ENCODE data around the gene CAB39L. TPM values are rescaled to one million over a fixed set of nuclear protein-coding genes. Genes with fewer than 3 reads are reported as not detected.

CAB39L gene
- total and polyA plus RNA-seq, 4 donors = 1.8 to 5.1 (median 2.1) TPM

- Histone ChIP-seq H3K4me3 (ENCODE audit: low read depth in 1 of 3, low read length in 3 of 3) (no peak overlapping the region), H3K36me3 (ENCODE audit: control insufficient read depth in 4 of 4, insufficient read depth in 3 of 4, low read depth in 1 of 4, low read length in 3 of 4) (peaks cover 0 to 1% (median 0%) of the 10 kb centered on the region in 4 donors), H3K9me3 (ENCODE audit: control insufficient read depth in 4 of 4, low read length in 3 of 4) (no peaks in the 10 kb centered on the region), H3K4me1 (ENCODE audit: control insufficient read depth in 4 of 4, insufficient read depth in 4 of 4, low read length in 3 of 4) (no peaks in the 10 kb centered on the region), H3K27me3 (ENCODE audit: control insufficient read depth in 4 of 4, insufficient read depth in 4 of 4, low read length in 3 of 4) (no peaks in the 10 kb centered on the region), H3K27ac (ENCODE audit: low read depth in 1 of 2, low read length in 2 of 2) (no peak overlapping the region), H3K9ac (ENCODE audit: low read depth in 1 of 2, low read length in 2 of 2) (no peak overlapping the region)
- no peak for DNase-seq (ENCODE audit: low spot score)
- WGBS = 99% methylated on average over 1 of the region's 1 CpG
- no peak for TF ChIP-seq GABPA (IDR thresholded peaks at IDR 0.05 in 1 of 2, conservative IDR thresholded peaks at IDR 0.05 in 1 of 2)
- TF ChIP-seq RAD21 (IDR thresholded peaks at IDR 0.05) = no peak
- TF ChIP-seq JUND (IDR thresholded peaks at IDR 0.05) = no peak
- TF ChIP-seq HNF4A (conservative IDR thresholded peaks at IDR 0.05) = no peak
- TF ChIP-seq, protein P1, sequence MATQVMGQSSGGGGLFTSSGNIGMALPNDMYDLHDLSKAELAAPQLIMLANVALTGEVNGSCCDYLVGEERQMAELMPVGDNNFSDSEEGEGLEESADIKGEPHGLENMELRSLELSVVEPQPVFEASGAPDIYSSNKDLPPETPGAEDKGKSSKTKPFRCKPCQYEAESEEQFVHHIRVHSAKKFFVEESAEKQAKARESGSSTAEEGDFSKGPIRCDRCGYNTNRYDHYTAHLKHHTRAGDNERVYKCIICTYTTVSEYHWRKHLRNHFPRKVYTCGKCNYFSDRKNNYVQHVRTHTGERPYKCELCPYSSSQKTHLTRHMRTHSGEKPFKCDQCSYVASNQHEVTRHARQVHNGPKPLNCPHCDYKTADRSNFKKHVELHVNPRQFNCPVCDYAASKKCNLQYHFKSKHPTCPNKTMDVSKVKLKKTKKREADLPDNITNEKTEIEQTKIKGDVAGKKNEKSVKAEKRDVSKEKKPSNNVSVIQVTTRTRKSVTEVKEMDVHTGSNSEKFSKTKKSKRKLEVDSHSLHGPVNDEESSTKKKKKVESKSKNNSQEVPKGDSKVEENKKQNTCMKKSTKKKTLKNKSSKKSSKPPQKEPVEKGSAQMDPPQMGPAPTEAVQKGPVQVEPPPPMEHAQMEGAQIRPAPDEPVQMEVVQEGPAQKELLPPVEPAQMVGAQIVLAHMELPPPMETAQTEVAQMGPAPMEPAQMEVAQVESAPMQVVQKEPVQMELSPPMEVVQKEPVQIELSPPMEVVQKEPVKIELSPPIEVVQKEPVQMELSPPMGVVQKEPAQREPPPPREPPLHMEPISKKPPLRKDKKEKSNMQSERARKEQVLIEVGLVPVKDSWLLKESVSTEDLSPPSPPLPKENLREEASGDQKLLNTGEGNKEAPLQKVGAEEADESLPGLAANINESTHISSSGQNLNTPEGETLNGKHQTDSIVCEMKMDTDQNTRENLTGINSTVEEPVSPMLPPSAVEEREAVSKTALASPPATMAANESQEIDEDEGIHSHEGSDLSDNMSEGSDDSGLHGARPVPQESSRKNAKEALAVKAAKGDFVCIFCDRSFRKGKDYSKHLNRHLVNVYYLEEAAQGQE (IDR thresholded peaks at IDR 0.05) = no peak
- TF ChIP-seq TAF1 (conservative IDR thresholded peaks at IDR 0.05) = no peak
- no peak for TF ChIP-seq EGR1 (IDR thresholded peaks at IDR 0.05; ENCODE audit: low read depth in 2 of 2)
- no peak for TF ChIP-seq RXRA (IDR thresholded peaks at IDR 0.05)
- TF ChIP-seq HNF4G (IDR thresholded peaks at IDR 0.05) = no peak
- TF ChIP-seq SP1 (IDR thresholded peaks at IDR 0.05) = no peak
- no peak for TF ChIP-seq YY1 (IDR thresholded peaks at IDR 0.05)
- TF ChIP-seq, protein P2, sequence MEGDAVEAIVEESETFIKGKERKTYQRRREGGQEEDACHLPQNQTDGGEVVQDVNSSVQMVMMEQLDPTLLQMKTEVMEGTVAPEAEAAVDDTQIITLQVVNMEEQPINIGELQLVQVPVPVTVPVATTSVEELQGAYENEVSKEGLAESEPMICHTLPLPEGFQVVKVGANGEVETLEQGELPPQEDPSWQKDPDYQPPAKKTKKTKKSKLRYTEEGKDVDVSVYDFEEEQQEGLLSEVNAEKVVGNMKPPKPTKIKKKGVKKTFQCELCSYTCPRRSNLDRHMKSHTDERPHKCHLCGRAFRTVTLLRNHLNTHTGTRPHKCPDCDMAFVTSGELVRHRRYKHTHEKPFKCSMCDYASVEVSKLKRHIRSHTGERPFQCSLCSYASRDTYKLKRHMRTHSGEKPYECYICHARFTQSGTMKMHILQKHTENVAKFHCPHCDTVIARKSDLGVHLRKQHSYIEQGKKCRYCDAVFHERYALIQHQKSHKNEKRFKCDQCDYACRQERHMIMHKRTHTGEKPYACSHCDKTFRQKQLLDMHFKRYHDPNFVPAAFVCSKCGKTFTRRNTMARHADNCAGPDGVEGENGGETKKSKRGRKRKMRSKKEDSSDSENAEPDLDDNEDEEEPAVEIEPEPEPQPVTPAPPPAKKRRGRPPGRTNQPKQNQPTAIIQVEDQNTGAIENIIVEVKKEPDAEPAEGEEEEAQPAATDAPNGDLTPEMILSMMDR (IDR thresholded peaks at IDR 0.05; ENCODE audit: low read depth, low read length, missing input control) = no peak
- TF ChIP-seq FOXA1 (IDR thresholded peaks at IDR 0.05) = no peak
- TF ChIP-seq, protein P3, sequence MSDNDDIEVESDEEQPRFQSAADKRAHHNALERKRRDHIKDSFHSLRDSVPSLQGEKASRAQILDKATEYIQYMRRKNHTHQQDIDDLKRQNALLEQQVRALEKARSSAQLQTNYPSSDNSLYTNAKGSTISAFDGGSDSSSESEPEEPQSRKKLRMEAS (IDR thresholded peaks at IDR 0.05) = no peak
- TF ChIP-seq NR2F2 (IDR thresholded peaks at IDR 0.05) = no peak
- TF ChIP-seq FOXA2 (IDR thresholded peaks at IDR 0.05) = no peak
Observed at GRCh38 chr13:49407068-49407467, 36.8 kb downstream of the CAB39L start.

GRCh38 chr13:49404703-49405020 is 39.2 kb downstream of the CAB39L start:
- no peaks in the 10 kb centered on the region for H3K27me3 ChIP-seq (ENCODE audit: control insufficient read depth in 4 of 4, insufficient read depth in 4 of 4, low read length in 3 of 4)
- H3K9ac ChIP-seq (ENCODE audit: low read depth in 1 of 2, low read length in 2 of 2) = no peak overlapping the region
- no peaks in the 10 kb centered on the region for H3K4me1 ChIP-seq (ENCODE audit: control insufficient read depth in 4 of 4, insufficient read depth in 4 of 4, low read length in 3 of 4)
- no peak overlapping the region for H3K4me3 ChIP-seq (ENCODE audit: low read depth in 1 of 3, low read length in 3 of 3)
- H3K36me3 ChIP-seq (ENCODE audit: control insufficient read depth in 4 of 4, insufficient read depth in 3 of 4, low read depth in 1 of 4, low read length in 3 of 4) = peaks cover 0 to 1% (median 0%) of the 10 kb centered on the region in 4 donors
- WGBS = 77% methylated on average over 1 of the region's 1 CpG
- H3K9me3 ChIP-seq (ENCODE audit: control insufficient read depth in 4 of 4, low read length in 3 of 4) = no peaks in the 10 kb centered on the region
- DNase-seq (ENCODE audit: low spot score) = no peak
- H3K27ac ChIP-seq (ENCODE audit: low read depth in 1 of 2, low read length in 2 of 2) = no peak overlapping the region
- TF ChIP-seq RXRA (IDR thresholded peaks at IDR 0.05) = no peak
- TF ChIP-seq, protein P1 (IDR thresholded peaks at IDR 0.05) = no peak
- no peak for TF ChIP-seq ATF3 (IDR thresholded peaks at IDR 0.05)
- TF ChIP-seq FOXA2 (IDR thresholded peaks at IDR 0.05) = no peak
- TF ChIP-seq EGR1 (IDR thresholded peaks at IDR 0.05; ENCODE audit: low read depth in 2 of 2) = no peak
- TF ChIP-seq YY1 (IDR thresholded peaks at IDR 0.05) = no peak
- TF ChIP-seq RAD21 (IDR thresholded peaks at IDR 0.05) = no peak
- TF ChIP-seq NR2F2 (IDR thresholded peaks at IDR 0.05) = no peak
- no peak for TF ChIP-seq FOXA1 (IDR thresholded peaks at IDR 0.05)
- TF ChIP-seq TAF1 (conservative IDR thresholded peaks at IDR 0.05) = no peak
- no peak for TF ChIP-seq SP1 (IDR thresholded peaks at IDR 0.05)
- TF ChIP-seq, protein P3 (IDR thresholded peaks at IDR 0.05) = no peak
- TF ChIP-seq HNF4A (conservative IDR thresholded peaks at IDR 0.05) = no peak
- TF ChIP-seq GABPA (IDR thresholded peaks at IDR 0.05 in 1 of 2, conservative IDR thresholded peaks at IDR 0.05 in 1 of 2) = no peak
- TF ChIP-seq, protein P2 (IDR thresholded peaks at IDR 0.05; ENCODE audit: low read depth, low read length, missing input control) = no peak

Data from liver (tissue), 9 donors.